ENCODE results near the gene TSKS.

TSKS gene

DNA sequence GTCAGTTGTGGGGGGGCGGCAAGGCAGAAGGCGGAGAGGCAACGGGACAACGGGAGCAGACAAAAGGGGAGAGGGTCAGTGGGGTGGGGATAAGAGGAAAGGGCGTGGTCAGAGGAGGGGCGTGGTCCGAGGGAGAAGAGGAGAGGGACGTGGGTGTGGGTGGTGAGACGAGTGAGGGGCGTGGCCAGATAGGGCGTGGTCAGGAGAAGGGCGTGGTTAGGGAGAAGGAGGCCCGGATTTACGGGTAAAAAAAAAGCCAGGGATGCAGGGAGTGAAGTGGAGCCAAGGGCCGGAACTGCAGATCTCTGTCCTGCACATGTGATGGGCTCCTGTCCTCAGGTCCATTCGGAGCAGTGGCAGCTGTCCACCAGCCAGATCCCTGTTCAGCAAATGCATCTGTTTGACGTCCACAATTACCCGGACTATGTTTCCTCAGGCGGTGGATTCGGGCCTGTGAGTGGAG, 50.7 kb downstream of the TSKS start:
- H3K4me3 ChIP-seq (ENCODE audit: low read length): no peak overlapping the region
- TF ChIP-seq, protein P1, sequence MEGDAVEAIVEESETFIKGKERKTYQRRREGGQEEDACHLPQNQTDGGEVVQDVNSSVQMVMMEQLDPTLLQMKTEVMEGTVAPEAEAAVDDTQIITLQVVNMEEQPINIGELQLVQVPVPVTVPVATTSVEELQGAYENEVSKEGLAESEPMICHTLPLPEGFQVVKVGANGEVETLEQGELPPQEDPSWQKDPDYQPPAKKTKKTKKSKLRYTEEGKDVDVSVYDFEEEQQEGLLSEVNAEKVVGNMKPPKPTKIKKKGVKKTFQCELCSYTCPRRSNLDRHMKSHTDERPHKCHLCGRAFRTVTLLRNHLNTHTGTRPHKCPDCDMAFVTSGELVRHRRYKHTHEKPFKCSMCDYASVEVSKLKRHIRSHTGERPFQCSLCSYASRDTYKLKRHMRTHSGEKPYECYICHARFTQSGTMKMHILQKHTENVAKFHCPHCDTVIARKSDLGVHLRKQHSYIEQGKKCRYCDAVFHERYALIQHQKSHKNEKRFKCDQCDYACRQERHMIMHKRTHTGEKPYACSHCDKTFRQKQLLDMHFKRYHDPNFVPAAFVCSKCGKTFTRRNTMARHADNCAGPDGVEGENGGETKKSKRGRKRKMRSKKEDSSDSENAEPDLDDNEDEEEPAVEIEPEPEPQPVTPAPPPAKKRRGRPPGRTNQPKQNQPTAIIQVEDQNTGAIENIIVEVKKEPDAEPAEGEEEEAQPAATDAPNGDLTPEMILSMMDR (IDR thresholded peaks at IDR 0.05; ENCODE audit: insufficient read depth, low read depth, low read length, missing control alignments): no peak
- DNase-seq (ENCODE audit: low read depth): peak; percentile 17

DNA sequence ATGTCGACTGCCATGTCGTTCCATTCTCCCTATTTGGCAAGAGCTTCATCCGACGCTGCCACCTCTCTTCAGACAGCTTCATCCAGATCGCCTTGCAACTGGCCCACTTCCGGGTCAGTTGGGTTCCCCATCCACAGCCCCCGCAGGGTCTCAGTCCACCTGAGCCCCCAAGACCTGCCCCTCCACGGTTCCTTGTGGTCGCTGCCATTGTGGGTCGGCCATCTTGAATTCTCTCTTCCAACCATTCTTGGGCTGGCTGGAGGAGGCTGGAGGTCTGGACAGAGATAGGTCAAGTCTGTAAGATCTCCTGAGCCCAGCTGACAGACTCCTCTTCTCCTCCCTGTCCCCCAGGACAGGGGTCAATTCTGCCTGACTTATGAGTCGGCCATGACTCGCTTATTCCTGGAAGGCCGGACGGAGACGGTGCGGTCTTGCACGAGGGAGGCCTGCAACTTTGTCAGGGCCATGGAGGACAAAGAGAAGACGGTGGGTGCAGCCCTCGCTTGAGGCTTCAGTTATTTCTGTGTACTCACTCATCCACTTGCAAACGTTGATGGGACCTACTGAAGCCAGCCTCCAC, 52.6 kb downstream of the TSKS start:
- no peak for DNase-seq (ENCODE audit: low read depth)
- no peak overlapping the region for H3K4me3 ChIP-seq (ENCODE audit: low read length)
- TF ChIP-seq, protein P1 (IDR thresholded peaks at IDR 0.05; ENCODE audit: insufficient read depth, low read depth, low read length, missing control alignments): no peak

DNA sequence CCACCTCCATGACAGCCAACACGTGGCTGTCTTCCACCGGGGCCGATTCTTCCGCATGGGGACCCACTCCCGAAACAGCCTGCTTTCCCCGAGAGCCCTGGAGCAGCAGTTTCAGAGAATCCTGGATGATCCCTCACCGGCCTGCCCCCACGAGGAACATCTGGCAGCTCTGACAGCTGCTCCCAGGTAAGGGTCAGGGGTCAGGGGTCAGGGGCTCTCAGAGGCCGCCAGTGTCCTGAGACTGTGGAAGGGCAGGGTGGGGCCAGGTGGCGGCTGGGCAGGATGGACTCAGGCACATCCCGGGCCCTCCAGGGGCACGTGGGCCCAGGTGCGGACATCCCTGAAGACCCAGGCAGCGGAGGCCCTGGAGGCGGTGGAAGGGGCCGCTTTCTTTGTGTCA, 57.2 kb downstream of the TSKS start:
- TF ChIP-seq, protein P1 (IDR thresholded peaks at IDR 0.05; ENCODE audit: insufficient read depth, low read depth, low read length, missing control alignments): no peak
- H3K4me3 ChIP-seq (ENCODE audit: low read length): no peak overlapping the region
- DNase-seq (ENCODE audit: low read depth): no peak

- H3K4me3 ChIP-seq (ENCODE audit: low read length): no peak overlapping the region
- TF ChIP-seq, protein P1 (IDR thresholded peaks at IDR 0.05; ENCODE audit: insufficient read depth, low read depth, low read length, missing control alignments): no peak
- DNase-seq (ENCODE audit: low read depth): no peak
These were observed 58.0 kb downstream of the TSKS start for GRCh38 chr19:49704888-49705642.

- TF ChIP-seq, protein P1 (IDR thresholded peaks at IDR 0.05; ENCODE audit: insufficient read depth, low read depth, low read length, missing control alignments): no peak
- no peak overlapping the region for H3K4me3 ChIP-seq (ENCODE audit: low read length)
- DNase-seq (ENCODE audit: low read depth): no peak
These were observed 61.8 kb downstream of the TSKS start for GRCh38 chr19:49701271-49701786.

GRCh38 chr19:49700563-49700962, 62.5 kb downstream of the TSKS start:
- no peak for DNase-seq (ENCODE audit: low read depth)
- TF ChIP-seq, protein P1 (IDR thresholded peaks at IDR 0.05; ENCODE audit: insufficient read depth, low read depth, low read length, missing control alignments): no peak

More at GRCh38 chr19:49700563-49700962, 62.5 kb downstream of the TSKS start:
- H3K4me3 ChIP-seq (ENCODE audit: low read length): no peak overlapping the region
